Right lobe of liver (tissue), 6 donors: ENCODE data around the gene TSPAN2. TPM values are rescaled to one million over a fixed set of nuclear protein-coding genes. Genes with fewer than 3 reads are reported as not detected.
A peak's percentile ranks its signal among the peaks of the same experiment; 100 is the strongest.

Experiments
- ATAC-seq, 4 donors: fragments of 200-7000 bp; cut with Tn5 transposase; one replicate each; pipeline ENCODE4 v1.9.1; 2020; ENCODE audit warnings: mild to moderate bottlenecking in 4 of 4, moderate library complexity in 4 of 4
- DNase-seq, 3 donors: peaks; one replicate each; pipeline ENCODE4 v3.0.0-alpha.2; 2020
- H3K27ac ChIP-seq, 3 donors: fragments of 200-600 bp; one replicate each; pipeline ENCODE4 v1.8.0; 2022
- H3K27me3 ChIP-seq, 2 donors: fragments of 200-600 bp; one replicate each; pipeline ENCODE4 v1.8.0; 2022
- H3K36me3 ChIP-seq, 4 donors: fragments of 200-600 bp; sonication (generic) in 1 of 4; one replicate each; pipeline versions ENCODE4 v1.5.1 to v1.8.0; 2017 to 2022; ENCODE audit warnings: control low read depth in 1 of 4
- H3K4me1 ChIP-seq, 4 donors: fragments of 200-600 bp; sonication (generic) in 1 of 4; one replicate each; pipeline versions ENCODE4 v1.5.1 to v1.8.0; 2017 to 2022; ENCODE audit warnings: control low read depth in 1 of 4
- H3K4me3 ChIP-seq, 3 donors: fragments of 200-600 bp; one replicate each; pipeline ENCODE4 v1.8.0; 2022
- H3K9me3 ChIP-seq, 4 donors: fragments of 200-600 bp; sonication (generic) in 1 of 4; one replicate each; pipeline versions ENCODE4 v1.5.1 to v1.8.0; 2017 to 2022; ENCODE audit warnings: control low read depth in 1 of 4
- CTCF ChIP-seq, 4 donors: fragments of 200-600 bp in 3 of 4; fragments of 450-650 bp in 1 of 4; IDR thresholded peaks; one replicate each; pipeline versions ENCODE4 v1.5.1 to v1.8.0; 2016 to 2022; ENCODE audit warnings: antibody characterized with exemption in 4 of 4, mild to moderate bottlenecking in 2 of 4
- POLR2A ChIP-seq: fragments of 450-650 bp; IDR thresholded peaks from one replicate; pipeline ENCODE4 v1.6.1; 2017; ENCODE audit warnings: antibody characterized with exemption, mild to moderate bottlenecking
- WGBS: methylation state at CpG from one replicate; pipeline ENCODE4 v1.1.6; 2018; ENCODE audit warnings: low coverage, low lambda C conversion rate; ENCODE audit not compliant: insufficient coverage; ENCODE audit errors: missing lambda C conversion rate; 5-methylcytosine and 5-hydroxymethylcytosine counted together
- intact Hi-C, 2 donors: fragments of 100-400 bp; cut with DNase I; formaldehyde crosslinking; loops; one replicate each; pipeline versions ENCODE4 v1.11.2 to v1.14.1; 2022
- long read RNA-seq: library from polyadenylated mRNA; unstranded; transcript quantifications from one replicate; pipeline ENCODE4 v2.0.0, GENCODE V29; 2019
- total RNA-seq, 6 experiments: library from RNA; depleted of rRNA in 2 of 6; stranded (reverse); fragments of >200 nt in 2 of 6; fragmentation: NEBNext Ultra II Directional in 3 of 6; extraction: Animal tissue kit (Norgen Biotek cat#: 25700) in 3 of 6; gene quantifications; one replicate each; pipeline versions ENCODE4 v1.1.0 to v1.2.4, GENCODE V29; 2016 to 2023
- donor health status: DM: no; HTN: yes; CAD: no.
- donor health status: DM: no; HTN: no; CAD: no.
- donor health status: DM: no; HTN: no; CAD: no.
- donor health status: DM: no; HTN: yes; CAD: no.
- donor health status: DM: no; HTN: yes; CAD: no.

The TSPAN2 gene
- under 1 TPM in 4 of 6 experiments, not detected in 2; 0.35 to 0.55 (median 0.42) TPM for total RNA-seq
- long read RNA-seq = 0 reads

GRCh38 chr1:115089420-115090185 lies at the start of gene TSPAN2:
TSS of gene TSPAN2 (minus strand) at chr1:115089503. CDS start at chr1:115089432, 71 bp downstream.
- peak within 1 kb of the TSS; percentile 37 to 52 (median 38) for H3K4me3 ChIP-seq
- ATAC-seq (peak; percentile 53 to 71 (median 60)), DNase-seq (peak in 2 of 3 donors; percentile 49 to 67)
- intact Hi-C loops = no loop called here
- no peaks in the 10 kb centered on the region for H3K27me3 ChIP-seq
- H3K36me3 ChIP-seq = no peaks in the 10 kb centered on the region
- 3% methylated on average over 10 of the region's 68 CpGs for WGBS
- H3K27ac ChIP-seq = no peak within 1 kb of the TSS
- TF ChIP-seq POLR2A (no peak), CTCF (IDR thresholded peaks at IDR 0.05) (no peak)
- peaks cover 0 to 9% (median 0%) of the 10 kb centered on the region in 4 donors for H3K4me1 ChIP-seq
- no peaks in the 10 kb centered on the region for H3K9me3 ChIP-seq

GRCh38 chr1:115138973-115139372 lies 49.7 kb upstream of the TSPAN2 start:
- Histone ChIP-seq H3K27ac (no peak overlapping the region), H3K27me3 (no peaks in the 10 kb centered on the region), H3K4me3 (no peak overlapping the region), H3K4me1 (no peaks in the 10 kb centered on the region), H3K9me3 (no peaks in the 10 kb centered on the region), H3K36me3 (no peaks in the 10 kb centered on the region)
- DNase-seq (peak; percentile 81 to 86 (median 85)), ATAC-seq (peak; percentile 98 to 100 (median 99))
- no peak for TF ChIP-seq POLR2A
- TF ChIP-seq CTCF (IDR thresholded peaks at IDR 0.05) = peak; percentile 80 to 93 (median 90)
- intact Hi-C loops = loop anchor here (5.0 to 10.0 kb wide), 3 partner anchors 328 to 456 kb away; no protein-coding TSS in a partner anchor
- WGBS = 16% methylated on average over 5 of the region's 13 CpGs

GRCh38 chr1:115138271-115138670 lies 49.0 kb upstream of the TSPAN2 start:
- no peaks in the 10 kb centered on the region for H3K9me3 ChIP-seq
- no peak overlapping the region for H3K4me3 ChIP-seq
- no peak overlapping the region for H3K27ac ChIP-seq
- no peak for TF ChIP-seq POLR2A
- TF ChIP-seq CTCF (IDR thresholded peaks at IDR 0.05) = no peak
- intact Hi-C loops = loop anchor here (5.0 to 10.0 kb wide), 3 partner anchors 329 to 457 kb away; no protein-coding TSS in a partner anchor
- no peaks in the 10 kb centered on the region for H3K36me3 ChIP-seq
- no peaks in the 10 kb centered on the region for H3K27me3 ChIP-seq
- H3K4me1 ChIP-seq = no peaks in the 10 kb centered on the region
- no peak for DNase-seq
- 58% methylated on average over 6 of the region's 6 CpGs for WGBS
- no peak for ATAC-seq

- WGBS = 29% methylated on average over 1 of the region's 1 CpG
- H3K27me3 ChIP-seq = no peaks in the 10 kb centered on the region
- no peak overlapping the region for H3K4me3 ChIP-seq
- no peaks in the 10 kb centered on the region for H3K9me3 ChIP-seq
- DNase-seq (no peak), ATAC-seq (no peak)
- no peak overlapping the region for H3K27ac ChIP-seq
- TF ChIP-seq POLR2A = no peak
- TF ChIP-seq CTCF (IDR thresholded peaks at IDR 0.05) = no peak
- intact Hi-C loops = loop anchor here (5.0 to 10.0 kb wide), 3 partner anchors 330 to 458 kb away; no protein-coding TSS in a partner anchor
- no peaks in the 10 kb centered on the region for H3K36me3 ChIP-seq
- no peaks in the 10 kb centered on the region for H3K4me1 ChIP-seq
These were observed 47.9 kb upstream of the TSPAN2 start for GRCh38 chr1:115137191-115137590.
